ENCODE measurements around the gene NTM.
"Not testable (repeated sequence)": the region's sequence is repeated elsewhere in the genome, so short reads cannot be mapped to it uniquely, and the experiment has no call there.

NTM gene

DNA sequence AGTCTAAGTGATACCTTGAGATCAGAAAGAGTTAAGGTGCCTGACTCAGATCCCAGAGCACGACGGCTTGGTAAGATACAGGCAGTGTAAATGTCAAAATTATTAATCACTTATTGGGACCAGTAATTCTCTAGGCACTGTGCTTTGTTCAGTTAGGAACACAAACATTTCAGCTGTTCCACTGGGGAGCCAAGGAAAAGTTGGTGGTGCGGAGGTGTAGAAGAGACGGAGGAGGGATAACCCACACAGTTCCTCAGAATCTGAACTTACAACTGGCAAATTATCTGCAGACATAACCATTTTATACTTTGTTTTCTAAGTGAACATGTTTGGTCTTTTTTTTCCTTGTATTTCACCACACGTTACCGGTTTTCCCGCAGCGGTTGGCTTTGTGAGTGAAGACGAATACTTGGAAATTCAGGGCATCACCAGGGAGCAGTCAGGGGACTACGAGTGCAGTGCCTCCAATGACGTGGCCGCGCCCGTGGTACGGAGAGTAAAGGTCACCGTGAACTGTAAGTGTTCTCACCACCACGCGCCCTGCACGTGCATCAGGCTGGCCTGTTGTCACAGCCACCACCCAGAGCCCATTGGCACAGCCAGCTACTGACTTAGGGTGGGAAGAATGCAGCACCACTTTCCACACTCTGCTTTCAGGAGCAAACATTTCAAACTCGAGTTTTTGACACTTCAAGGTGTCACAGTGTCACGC lies 937.0 kb downstream of the NTM start:
- DNase-seq (ENCODE audit: low read depth, low spot score) = no peak

DNA sequence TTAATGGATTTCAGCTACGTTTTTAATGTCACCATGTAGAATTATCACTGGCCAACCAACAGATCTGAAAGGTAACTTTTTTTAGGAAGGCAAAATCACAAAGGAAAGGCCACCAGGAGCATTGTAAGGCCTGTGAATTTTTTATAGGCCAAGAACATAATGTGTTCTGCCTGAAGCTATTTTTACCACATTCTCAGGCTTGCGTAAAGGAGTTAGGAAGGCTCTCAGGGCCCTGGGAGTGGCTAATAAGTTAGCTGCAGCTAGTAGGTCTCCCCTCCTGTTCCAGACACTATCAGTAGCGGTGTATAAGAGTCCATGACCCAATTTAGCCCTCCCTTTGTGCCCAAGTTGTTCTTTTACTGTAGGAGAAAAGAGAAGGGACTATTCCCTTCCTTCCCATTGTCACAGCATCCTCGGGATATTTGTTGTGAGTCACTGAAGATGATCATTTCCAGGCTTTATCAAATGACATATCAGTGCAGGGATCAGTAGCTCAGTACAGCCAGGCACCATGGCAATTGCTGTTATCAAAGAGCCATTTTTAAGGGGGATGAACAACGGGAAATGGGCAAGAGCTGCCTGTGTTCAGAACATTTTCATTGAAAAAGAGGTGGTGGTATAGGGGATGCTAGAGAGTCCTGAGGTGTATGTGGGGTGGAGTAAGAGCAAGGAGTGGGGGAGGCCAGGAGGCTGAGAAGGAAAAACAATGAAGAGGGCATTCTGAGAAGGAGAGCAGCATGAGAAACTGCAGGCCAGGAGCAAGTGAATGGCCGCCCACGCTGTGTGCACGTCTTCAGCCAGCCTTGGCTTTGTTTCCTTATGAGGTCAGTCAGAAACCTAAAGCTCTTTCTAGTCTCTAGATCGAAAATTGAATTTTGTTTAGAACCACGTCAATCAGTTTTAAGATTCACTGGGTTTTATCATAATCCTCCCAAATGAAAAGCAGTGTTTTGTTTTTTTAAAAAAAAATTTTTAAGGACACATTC lies 940.3 kb downstream of the NTM start:
- no peak for DNase-seq (ENCODE audit: low read depth, low spot score)

DNA sequence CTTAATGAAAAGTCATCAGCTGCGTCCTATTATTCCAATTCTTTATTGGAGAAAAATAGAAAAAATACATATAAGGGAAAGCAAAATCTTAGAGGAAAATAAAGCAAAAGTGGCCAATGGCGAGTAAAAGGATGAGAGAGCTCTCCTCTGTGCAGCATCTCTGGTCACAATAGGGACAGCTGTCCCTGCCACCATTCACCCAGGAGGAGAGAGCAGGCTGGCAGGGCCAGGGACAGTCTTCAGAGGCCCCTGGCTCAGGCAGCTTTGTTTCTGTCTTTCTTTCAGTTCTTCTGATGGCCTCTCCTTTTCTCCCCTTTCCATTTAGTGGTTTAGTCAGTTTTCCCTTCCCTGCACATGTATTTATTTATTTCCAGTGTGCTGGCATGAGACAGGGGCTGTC lies 941.3 kb downstream of the NTM start:
- DNase-seq (ENCODE audit: low read depth, low spot score) = no peak

DNA sequence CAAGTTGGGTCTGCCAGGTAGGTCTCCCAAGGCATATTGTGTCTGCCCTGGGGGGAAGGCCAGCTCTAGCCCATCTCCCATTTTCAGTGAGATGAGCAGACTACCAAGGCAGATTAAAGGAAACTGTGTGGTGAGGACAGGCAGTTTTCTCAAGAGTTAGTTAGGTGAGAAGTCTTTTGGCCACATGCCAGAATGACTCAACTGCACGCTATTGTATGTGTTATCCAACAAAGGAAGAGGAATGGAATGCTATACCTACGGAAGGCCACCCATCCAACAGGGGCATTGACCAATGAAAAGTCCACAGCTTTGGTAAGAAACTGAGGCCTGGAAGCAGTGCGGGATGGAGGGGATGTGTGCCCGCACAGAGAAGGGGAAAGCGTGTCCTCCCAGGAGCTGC lies 941.7 kb downstream of the NTM start:
- no peak for DNase-seq (ENCODE audit: low read depth, low spot score)

DNA sequence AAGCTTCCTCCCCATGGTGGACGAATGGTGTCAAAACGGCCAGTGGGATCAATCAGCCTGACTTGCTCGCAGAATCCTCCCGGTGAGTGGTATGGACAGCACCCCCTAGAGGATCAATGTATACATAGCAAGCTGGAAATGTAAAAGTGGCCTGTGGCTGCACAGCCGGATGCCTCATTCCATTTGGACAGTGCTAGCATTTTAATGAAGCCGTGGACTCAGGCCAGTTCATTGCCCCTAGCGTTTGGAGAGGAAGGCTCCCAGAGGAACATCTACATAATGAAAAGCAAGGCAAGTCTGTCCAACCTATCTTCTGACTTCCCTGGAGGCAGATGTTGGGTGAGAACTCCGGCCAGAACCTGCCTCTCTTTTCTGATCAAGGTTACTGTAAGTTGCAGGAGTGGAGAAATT lies 942.3 kb downstream of the NTM start:
- DNase-seq (ENCODE audit: low read depth, low spot score) = no peak

DNA sequence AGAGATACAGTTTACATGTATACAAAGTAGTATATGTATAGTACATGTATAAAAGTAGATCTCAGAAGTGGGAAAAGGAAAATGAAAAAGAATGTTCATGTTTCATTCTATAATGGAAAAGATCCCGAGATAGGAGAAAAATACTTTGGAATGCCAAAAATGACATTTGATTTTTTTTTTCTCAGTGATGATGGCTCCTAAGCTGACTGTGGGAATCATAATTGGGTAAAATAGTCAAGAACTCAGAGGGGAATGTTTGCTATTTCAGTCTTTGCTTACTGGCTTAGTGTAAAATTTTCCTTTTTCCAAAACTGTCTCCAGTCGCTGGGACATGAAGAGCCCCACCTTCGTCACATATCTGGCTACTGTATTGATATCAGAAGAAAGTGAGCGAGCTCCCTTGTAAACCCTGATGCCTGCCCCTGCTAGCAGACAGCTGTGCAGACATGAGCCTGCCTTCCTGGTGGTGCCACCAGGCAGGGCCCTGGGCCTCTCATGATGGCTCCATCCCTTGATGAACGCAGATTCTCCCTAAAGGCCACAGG lies 944.6 kb downstream of the NTM start:
- DNase-seq (ENCODE audit: low read depth, low spot score) = no peak

DNA sequence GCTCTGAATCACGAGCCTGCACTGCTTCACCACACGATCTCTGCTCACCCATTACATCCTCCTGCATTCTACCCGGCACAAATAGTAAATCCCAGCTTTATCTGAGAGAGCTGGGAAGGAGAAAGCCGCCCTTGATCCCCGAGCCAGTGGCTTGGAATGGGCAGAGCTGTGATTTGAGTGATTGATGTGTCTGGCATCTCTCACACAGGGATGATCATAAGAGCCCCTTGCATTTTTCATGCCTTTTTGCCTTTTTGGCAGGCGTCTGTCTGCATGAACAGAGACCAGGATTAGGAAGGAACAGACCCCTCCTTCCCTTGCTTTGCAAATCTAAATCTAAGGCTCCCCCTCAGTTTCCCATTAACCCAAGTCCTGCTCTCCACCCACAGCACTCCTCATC lies 945.3 kb downstream of the NTM start:
- no peak for DNase-seq (ENCODE audit: low read depth, low spot score)

DNA sequence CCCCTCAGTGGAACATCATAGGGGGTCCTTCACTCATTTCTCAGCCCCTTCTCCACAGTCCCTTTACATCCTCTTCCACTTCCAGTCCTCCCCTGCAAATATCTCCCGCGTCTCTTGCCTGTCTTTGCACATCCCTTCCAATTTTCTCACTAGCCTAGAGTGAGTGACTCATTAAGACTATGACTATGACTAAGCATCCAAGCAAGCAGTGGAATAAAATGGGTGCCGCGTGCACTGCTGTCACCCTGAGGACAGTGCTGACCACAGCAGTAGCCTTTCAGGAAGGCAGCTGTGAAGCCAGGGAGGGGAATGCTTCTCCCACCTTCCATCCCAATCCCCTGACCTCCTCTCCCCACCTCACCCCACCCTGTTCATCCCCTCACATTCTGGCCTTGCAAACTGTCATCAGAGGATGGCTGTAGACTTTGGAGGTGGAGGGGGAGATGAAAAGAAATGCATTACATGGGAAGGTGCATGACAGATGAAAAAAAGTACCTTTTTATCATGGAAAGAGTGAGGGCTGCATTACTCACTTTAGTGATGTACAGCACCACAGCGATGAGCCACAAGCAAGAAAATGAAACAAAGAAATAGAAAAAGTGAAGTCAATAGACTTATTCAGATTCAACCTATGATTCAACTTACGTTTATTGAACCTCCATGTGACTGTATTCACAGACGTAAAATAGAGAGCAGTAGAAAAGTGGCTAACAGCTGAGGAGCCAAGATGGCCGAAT lies 948.2 kb downstream of the NTM start:
- DNase-seq (ENCODE audit: low read depth, low spot score) = no peak

DNA sequence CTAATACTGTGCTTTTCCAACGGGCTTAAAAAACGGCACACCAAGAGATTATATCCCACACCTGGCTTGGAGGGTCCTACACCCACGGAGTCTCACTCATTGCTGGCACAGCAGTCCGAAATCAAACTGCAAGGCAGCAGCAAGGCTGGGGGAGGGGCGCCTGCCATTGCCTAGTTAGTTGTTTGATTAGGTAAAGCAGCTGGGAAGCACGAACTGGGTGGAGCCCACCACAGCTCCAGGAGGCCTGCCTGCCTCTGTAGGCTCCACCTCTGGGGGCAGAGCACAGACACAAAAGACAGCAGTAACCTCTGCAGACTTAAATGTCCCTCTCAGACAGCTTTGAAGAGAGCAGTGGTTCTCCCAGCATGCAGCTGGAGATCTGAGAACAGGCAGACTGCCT lies 949.0 kb downstream of the NTM start:
- not testable (repeated sequence) for DNase-seq (ENCODE audit: low read depth, low spot score)

DNA sequence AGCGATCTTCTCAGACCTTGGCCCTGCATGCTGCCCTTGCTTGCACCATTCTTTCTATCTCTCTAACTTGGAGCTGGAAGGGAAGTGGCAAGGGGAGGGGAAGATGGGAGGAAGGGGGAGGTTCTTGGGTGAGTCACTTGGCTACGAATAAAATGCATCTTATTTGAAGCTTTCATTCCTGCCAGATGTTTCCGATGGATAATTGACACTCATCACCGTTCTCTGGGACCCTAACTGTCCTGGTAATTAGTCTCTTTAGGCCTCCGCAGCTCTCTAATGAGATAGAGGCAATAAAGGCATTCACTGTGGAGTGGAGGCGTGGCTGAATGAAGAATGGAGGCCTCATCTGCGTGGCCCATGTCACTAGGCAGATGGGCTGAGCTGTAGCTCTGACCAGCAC lies 960.1 kb downstream of the NTM start:
- no peak for DNase-seq (ENCODE audit: low read depth, low spot score)

DNA sequence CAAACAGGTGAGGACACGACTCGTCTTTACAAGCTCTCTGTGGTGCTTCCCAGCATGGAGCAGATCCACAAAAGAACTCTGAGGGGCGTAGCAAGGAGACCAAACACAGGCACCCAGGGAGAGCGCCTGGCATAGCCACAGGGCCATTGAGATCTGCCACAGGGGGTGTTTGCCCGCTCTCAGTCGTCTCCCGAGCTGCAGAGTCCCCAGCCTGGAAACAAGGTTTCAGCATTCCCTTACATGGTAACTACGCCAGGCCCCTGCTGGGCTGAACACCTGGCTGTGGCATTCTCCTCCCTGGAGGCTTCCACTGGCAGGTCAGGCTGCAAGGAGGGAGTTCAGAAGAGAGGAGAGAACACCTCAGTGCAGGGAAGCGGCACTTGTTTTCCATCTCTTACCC lies 962.1 kb downstream of the NTM start:
- DNase-seq (ENCODE audit: low read depth, low spot score) = no peak

DNA sequence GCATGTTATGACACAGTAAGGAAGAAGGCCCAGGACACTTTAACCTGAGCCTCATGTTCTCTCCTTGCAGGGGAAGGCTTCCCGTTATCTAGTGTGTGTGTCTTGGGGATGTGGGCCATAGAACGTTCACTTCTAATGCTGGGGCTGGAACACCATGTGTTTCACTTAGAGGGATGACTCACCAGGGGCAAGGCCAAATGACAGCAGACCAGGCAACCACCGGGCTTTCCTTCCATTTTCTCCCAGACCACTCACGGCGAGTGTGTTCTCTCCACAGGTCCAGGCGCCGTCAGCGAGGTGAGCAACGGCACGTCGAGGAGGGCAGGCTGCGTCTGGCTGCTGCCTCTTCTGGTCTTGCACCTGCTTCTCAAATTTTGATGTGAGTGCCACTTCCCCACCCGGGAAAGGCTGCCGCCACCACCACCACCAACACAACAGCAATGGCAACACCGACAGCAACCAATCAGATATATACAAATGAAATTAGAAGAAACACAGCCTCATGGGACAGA lies 964.4 kb downstream of the NTM start:
- no peak for DNase-seq (ENCODE audit: low read depth, low spot score)

DNA sequence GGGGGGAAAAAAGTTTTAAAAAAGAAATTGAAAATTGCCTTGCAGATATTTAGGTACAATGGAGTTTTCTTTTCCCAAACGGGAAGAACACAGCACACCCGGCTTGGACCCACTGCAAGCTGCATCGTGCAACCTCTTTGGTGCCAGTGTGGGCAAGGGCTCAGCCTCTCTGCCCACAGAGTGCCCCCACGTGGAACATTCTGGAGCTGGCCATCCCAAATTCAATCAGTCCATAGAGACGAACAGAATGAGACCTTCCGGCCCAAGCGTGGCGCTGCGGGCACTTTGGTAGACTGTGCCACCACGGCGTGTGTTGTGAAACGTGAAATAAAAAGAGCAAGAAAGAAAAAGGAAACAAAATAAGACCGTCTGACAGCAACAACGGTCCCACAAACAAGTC lies 964.9 kb downstream of the NTM start:
- DNase-seq (ENCODE audit: low read depth, low spot score) = no peak

DNA sequence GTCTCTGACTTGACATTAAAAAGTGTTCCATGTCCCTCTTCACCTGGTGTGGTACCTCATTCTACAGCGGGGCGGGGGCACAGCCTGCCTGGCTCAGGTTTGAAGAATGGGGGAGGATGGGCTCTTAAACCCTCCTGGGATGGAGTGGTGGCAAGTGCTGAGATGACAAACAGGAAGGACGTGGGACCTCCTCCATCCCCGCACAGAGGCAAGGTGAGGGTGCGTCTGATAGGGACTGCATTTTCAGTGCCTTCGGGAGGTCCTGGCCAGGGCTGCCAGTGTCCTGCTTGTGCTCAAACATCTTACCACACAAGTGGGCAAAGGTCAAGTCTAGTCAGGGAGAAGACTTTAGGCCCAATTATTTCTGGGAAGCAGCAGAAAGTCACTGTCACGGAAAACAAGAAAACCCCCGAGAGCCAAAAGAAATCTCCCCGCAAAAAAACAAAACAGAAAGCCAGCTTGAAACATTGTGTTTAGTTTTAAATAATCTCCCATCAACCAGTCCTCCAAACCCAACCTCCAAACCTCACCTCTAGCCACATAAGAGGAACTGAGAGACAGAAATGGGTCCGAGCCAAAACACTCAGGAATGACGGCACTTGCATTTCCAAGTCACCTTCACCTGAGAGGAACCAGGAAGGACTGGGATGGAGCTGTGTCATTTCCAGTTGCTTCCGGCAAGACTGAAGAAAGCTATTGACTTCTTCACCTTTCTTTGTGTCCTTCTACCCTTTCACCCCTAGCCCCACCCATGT lies 966.5 kb downstream of the NTM start:
- no peak for DNase-seq (ENCODE audit: low read depth, low spot score)

DNA sequence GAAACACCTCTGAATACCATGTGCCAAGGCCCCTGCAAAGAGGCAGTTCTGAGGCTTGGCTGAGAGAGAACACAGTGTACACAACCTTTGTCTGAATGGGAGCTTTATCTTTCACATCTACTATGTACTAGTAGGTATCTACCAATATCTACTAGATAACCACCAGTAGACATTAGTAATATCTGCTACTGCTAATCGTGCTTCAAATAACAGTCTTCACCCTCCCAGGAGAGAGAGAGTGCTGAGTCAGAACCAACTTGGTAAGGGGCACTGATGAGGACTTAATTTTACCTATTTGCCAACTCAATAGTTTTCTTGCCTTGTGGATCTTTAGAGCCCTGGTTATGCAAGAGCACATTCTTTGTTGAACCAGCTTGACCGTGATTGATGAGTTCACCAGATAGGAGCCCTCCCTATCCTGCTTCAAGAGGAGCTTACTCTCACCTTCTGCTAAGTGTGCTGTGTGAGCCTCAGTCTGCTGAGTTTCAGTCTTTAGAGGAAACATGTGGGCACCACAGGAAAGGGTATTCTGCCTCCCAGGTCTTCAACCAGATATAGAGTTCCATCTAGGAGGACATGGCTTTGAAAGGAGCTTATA lies 967.5 kb downstream of the NTM start:
- DNase-seq (ENCODE audit: low read depth, low spot score) = no peak

DNA sequence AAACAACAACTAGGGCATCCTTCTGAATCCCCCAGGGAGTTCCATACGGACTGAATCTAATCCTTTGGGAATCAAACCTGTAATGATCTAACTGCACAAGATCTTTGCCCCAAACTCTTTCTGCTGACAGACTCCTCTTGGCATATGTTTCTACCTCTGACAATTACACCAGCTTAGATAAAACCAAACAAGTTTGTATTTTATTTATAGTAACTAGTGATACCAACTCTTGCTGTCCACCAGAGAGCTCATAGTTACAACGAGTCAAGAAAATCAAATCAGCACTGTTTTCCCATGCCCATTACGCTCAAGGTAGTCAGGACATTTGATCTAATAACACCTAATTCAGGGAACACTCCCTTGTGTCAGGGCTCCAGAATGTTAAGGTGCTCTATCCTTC lies 972.0 kb downstream of the NTM start:
- no peak for DNase-seq (ENCODE audit: low read depth, low spot score)

DNA sequence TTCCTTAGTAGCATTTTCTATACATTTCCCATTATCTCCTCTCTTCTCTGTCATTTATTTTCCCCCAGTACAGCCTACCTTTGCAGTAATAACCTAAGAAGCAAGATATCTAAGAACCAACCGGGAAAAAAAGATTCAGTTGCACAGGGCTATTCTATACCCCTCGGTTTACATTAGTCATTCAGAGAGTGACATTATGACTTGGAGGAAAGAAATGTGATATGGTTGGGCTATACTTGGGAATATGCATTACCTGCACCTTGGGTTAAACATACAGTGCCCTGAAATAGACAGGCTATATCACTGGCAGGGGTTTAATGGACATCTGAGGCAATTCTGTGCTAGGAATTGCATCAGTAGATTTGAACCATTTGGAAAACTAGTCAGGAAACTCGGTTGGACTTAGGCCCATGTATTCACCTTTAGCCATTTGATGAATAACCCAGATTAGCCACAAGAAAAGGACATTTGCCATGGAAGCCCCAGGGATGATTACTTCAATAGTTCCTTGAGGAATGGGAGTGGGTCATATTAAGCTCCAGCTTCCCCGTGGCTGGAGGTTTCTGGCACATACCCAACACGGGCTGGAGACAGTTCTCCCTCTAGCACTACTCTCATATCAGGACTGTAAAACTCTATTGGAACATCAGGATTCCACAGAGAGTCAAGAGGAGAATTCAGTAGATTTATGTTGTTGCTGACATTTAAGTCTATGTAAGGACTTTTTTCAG lies 973.2 kb downstream of the NTM start:
- DNase-seq (ENCODE audit: low read depth, low spot score) = no peak

DNA sequence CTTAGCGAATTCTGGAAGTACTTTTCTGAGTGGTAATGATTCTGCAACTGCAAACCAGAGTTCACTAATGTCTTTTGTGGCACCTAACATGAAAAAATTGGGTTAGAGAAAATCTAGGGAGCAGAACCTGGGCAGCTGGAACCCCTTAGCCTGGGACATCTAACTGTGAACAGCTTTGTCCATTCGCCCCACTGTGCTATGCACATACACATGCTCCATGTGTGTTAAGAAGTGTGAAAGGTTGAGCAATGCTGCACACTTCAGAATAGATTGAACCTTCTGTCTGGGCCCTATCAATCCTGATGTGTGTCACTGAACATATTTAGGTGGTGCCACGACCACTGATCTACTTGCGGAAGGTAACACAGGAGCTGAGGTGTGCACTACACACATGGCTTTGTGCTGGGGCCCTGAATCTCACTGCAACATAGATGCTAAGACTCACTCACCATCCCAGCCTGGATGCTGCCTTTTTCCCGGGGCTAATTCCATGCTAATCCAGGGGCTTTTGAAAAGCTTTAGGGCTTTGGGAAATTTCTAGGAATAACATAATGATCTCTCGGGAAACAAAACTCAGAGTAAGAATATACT lies 976.2 kb downstream of the NTM start:
- no peak for DNase-seq (ENCODE audit: low read depth, low spot score)

All from activated CD4-positive, CD25-positive, alpha-beta regulatory T cell treated with anti-CD3 and anti-CD28 coated beads, Interleukin-2, amount 50 U/mL, for 16 hours (primary cell).